Mesodermal cell (in vitro differentiated cells): ENCODE measurements around the gene RASA3.
A peak's percentile ranks its signal among the peaks of the same experiment; 100 is the strongest.

Experiments
- H3K27ac ChIP-seq: 2 replicates; pipeline ENCODE4 v1.7.0; 2013; ENCODE audit warnings: mild to moderate bottlenecking, low read depth, low read length, moderate library complexity; ENCODE audit not compliant: severe bottlenecking
- H3K36me3 ChIP-seq: 2 replicates; pipeline ENCODE4 v1.7.1; 2013; ENCODE audit warnings: mild to moderate bottlenecking, low read length, moderate library complexity; ENCODE audit not compliant: control insufficient read depth, insufficient read depth
- H3K4me1 ChIP-seq: one replicate; pipeline ENCODE4 v1.7.1; 2013; ENCODE audit warnings: mild to moderate bottlenecking, low read length; ENCODE audit not compliant: insufficient read depth, control insufficient read depth, poor library complexity, severe bottlenecking
- H3K4me3 ChIP-seq: 2 replicates; pipeline ENCODE4 v1.7.0; 2013; ENCODE audit warnings: low read length, control low read depth, mild to moderate bottlenecking; ENCODE audit not compliant: insufficient read depth, poor library complexity, severe bottlenecking; ENCODE audit errors: extremely low read depth
- H3K9me3 ChIP-seq: 2 replicates; pipeline ENCODE4 v1.7.1; 2013; ENCODE audit warnings: mild to moderate bottlenecking, low read length, moderate library complexity; ENCODE audit not compliant: control insufficient read depth
- WGBS, 2 experiments: methylation state at CpG; one replicate each; pipeline ENCODE4 v1.1.5; 2013; ENCODE audit warnings: missing lambda C conversion rate in 2 of 2; ENCODE audit not compliant: insufficient coverage in 2 of 2; 5-methylcytosine and 5-hydroxymethylcytosine counted together

Gene RASA3

GRCh38 chr13:114027046-114027715 is 105.2 kb downstream of the RASA3 start:
- Histone ChIP-seq H3K4me1 (peaks cover 21% of the 10 kb centered on the region), H3K9me3 (no peaks in the 10 kb centered on the region), H3K4me3 (no peak overlapping the region), H3K36me3 (peaks cover 82% of the 10 kb centered on the region), H3K27ac (no peak overlapping the region)
- 89 to 96% methylated on average over 14 to 18 of the region's 21 CpGs for WGBS, 2 experiments

- H3K36me3 ChIP-seq, result peaks cover 85% of the 10 kb centered on the region
- 96 to 97% methylated on average over 11 of the region's 11 CpGs for WGBS, 2 experiments
- H3K27ac ChIP-seq, result no peak overlapping the region
- peaks cover 14% of the 10 kb centered on the region for H3K4me1 ChIP-seq
- no peaks in the 10 kb centered on the region for H3K9me3 ChIP-seq
- no peak overlapping the region for H3K4me3 ChIP-seq
Observed at GRCh38 chr13:114026481-114026880, 105.9 kb downstream of the RASA3 start.

- Histone ChIP-seq H3K4me3 (no peak overlapping the region), H3K27ac (peak overlapping the region; percentile 16), H3K36me3 (peaks cover 85% of the 10 kb centered on the region), H3K9me3 (no peaks in the 10 kb centered on the region), H3K4me1 (peaks cover 12% of the 10 kb centered on the region)
- WGBS, 2 experiments, result 80% methylated on average over 25 of the region's 25 CpGs
Observed at GRCh38 chr13:114025714-114026431, 106.5 kb downstream of the RASA3 start.

- no peak overlapping the region for H3K27ac ChIP-seq
- peaks cover 86% of the 10 kb centered on the region for H3K36me3 ChIP-seq
- no peaks in the 10 kb centered on the region for H3K9me3 ChIP-seq
- no peak overlapping the region for H3K4me3 ChIP-seq
- 60 to 100% methylated on average over 2 of the region's 4 CpGs for WGBS, 2 experiments
- peaks cover 12% of the 10 kb centered on the region for H3K4me1 ChIP-seq
Observed at GRCh38 chr13:114025405-114025713, 107.1 kb downstream of the RASA3 start.

GRCh38 chr13:114024603-114025404 is 107.6 kb downstream of the RASA3 start:
- WGBS, 2 experiments, result 93 to 94% methylated on average over 32 to 33 of the region's 35 CpGs
- Histone ChIP-seq H3K4me3 (no peak overlapping the region), H3K27ac (no peak overlapping the region), H3K36me3 (peaks cover 85% of the 10 kb centered on the region), H3K4me1 (peaks cover 12% of the 10 kb centered on the region), H3K9me3 (no peaks in the 10 kb centered on the region)

- WGBS, 2 experiments, result 97 to 98% methylated on average over 31 of the region's 35 CpGs
- Histone ChIP-seq H3K9me3 (no peaks in the 10 kb centered on the region), H3K4me3 (no peak overlapping the region), H3K36me3 (peaks cover 87% of the 10 kb centered on the region), H3K4me1 (peaks cover 12% of the 10 kb centered on the region), H3K27ac (peak overlapping the region; percentile 16)
Observed at GRCh38 chr13:114023716-114024602, 108.5 kb downstream of the RASA3 start.

GRCh38 chr13:114022876-114023275 is 109.5 kb downstream of the RASA3 start:
- Histone ChIP-seq H3K9me3 (no peaks in the 10 kb centered on the region), H3K4me3 (no peak overlapping the region), H3K4me1 (peaks cover 10% of the 10 kb centered on the region), H3K36me3 (peaks cover 93% of the 10 kb centered on the region), H3K27ac (no peak overlapping the region)
- 93 to 99% methylated on average over 10 to 11 of the region's 12 CpGs for WGBS, 2 experiments

- 93 to 95% methylated on average over 7 to 9 of the region's 9 CpGs for WGBS, 2 experiments
- no peaks in the 10 kb centered on the region for H3K9me3 ChIP-seq
- no peak overlapping the region for H3K4me3 ChIP-seq
- H3K27ac ChIP-seq, result no peak overlapping the region
- peaks cover 93% of the 10 kb centered on the region for H3K36me3 ChIP-seq
- H3K4me1 ChIP-seq, result peaks cover 10% of the 10 kb centered on the region
Observed at GRCh38 chr13:114022309-114022669, 110.1 kb downstream of the RASA3 start.

GRCh38 chr13:114021464-114022308 is 110.7 kb downstream of the RASA3 start:
- Histone ChIP-seq H3K27ac (no peak overlapping the region), H3K36me3 (peaks cover 93% of the 10 kb centered on the region), H3K9me3 (no peaks in the 10 kb centered on the region), H3K4me3 (no peak overlapping the region), H3K4me1 (peaks cover 7% of the 10 kb centered on the region)
- 92 to 93% methylated on average over 22 to 24 of the region's 25 CpGs for WGBS, 2 experiments
